HepG2 (cell line): ENCODE data around the gene RNU6-1. TPM values are rescaled to one million over a fixed set of nuclear protein-coding genes. Genes with fewer than 3 reads are reported as not detected.

Experiments used
- ATAC-seq: fragments of 200-7000 bp; cut with Tn5 transposase; 3 replicates; pipeline ENCODE4 v1.9.1; 2020; ENCODE audit warnings: mild to moderate bottlenecking, moderate library complexity
- BruUV-seq: library from RNA; stranded (reverse); fragments of 400-500 nt; replicated peaks from 2 replicates; lab custom pipeline; 2021; lab: Mats Ljungman, UMichigan
- CTCF ChIA-PET: fragments of 300-600 bp; formaldehyde crosslinking; extraction: SDS; loops from one replicate; lab custom pipeline; 2021; ENCODE audit warnings: low total read pairs, inconsistent platforms, low intra/inter-chr PET ratio; lab: Yijun Ruan, JAX
- POLR2A ChIA-PET: fragments of 350-600 bp; sonication (Branson Sonifier 250); formaldehyde crosslinking; loops from one replicate; lab custom pipeline; 2020; ENCODE audit warnings: antibody characterized with exemption, inconsistent platforms; lab: Yijun Ruan, JAX
- DNase-seq: peaks from one replicate; pipeline ENCODE4 v3.0.0-alpha.2; 2015; ENCODE audit warnings: low spot score
- FAIRE-seq: peaks from 3 replicates; lab custom pipeline; 2011; peaks lifted over from hg19 to GRCh38; lab: Jason Lieb, UNC
- H2AFZ ChIP-seq: one replicate; pipeline ENCODE4 v1.6.1; 2011; ENCODE audit warnings: low read length, inconsistent platforms
- H3K27ac ChIP-seq: fragments of 300-600 bp; 3 replicates; pipeline ENCODE4 v1.8.0; 2011; ENCODE audit warnings: mixed run types, mild to moderate bottlenecking, mixed read lengths, low read length, inconsistent platforms; ENCODE audit not compliant: insufficient read depth; ENCODE audit errors: extremely low read length
- H3K27me3 ChIP-seq, 2 experiments: fragments of 200-600 bp in 1 of 2; 2 replicates in 1 of 2; 3 replicates in 1 of 2; pipeline versions ENCODE4 v1.6.0 to v1.8.0; 2011; ENCODE audit warnings: low read length in 2 of 2, mild to moderate bottlenecking in 2 of 2, moderate library complexity in 2 of 2, inconsistent platforms in 1 of 2; ENCODE audit not compliant: insufficient read depth in 2 of 2, control insufficient read depth in 1 of 2
- H3K36me3 ChIP-seq, 2 experiments: fragments of 200-600 bp in 1 of 2; replicated peaks in 1 of 2; 2 replicates in 1 of 2; 3 replicates in 1 of 2; pipeline versions ENCODE4 v1.5.1 to v1.8.0; 2011; ENCODE audit warnings: low read length in 2 of 2, inconsistent platforms in 1 of 2; ENCODE audit not compliant: insufficient read depth in 2 of 2, control insufficient read depth in 1 of 2
- H3K4me1 ChIP-seq: 2 replicates; pipeline ENCODE4 v1.5.1; 2012; ENCODE audit warnings: low read length, inconsistent platforms; ENCODE audit not compliant: insufficient read depth
- H3K4me2 ChIP-seq: 2 replicates; pipeline ENCODE4 v1.6.0; 2011; ENCODE audit warnings: low read depth, low read length, inconsistent platforms
- H3K4me3 ChIP-seq, 3 experiments: fragments of 200-600 bp in 1 of 3; sonication (generic), shearing (Covaris generic) in 1 of 3; replicated peaks in 1 of 3; 2 replicates each; pipeline ENCODE4 v1.5.1; 2011 to 2016; ENCODE audit warnings: low read length in 3 of 3, inconsistent platforms in 2 of 3, low read depth in 2 of 3, mild to moderate bottlenecking in 2 of 3, control low read depth in 1 of 3, mixed read lengths in 1 of 3; ENCODE audit not compliant: insufficient read depth in 1 of 3
- H3K79me2 ChIP-seq: one replicate; pipeline ENCODE4 v1.6.1; 2011; ENCODE audit warnings: low read length, inconsistent platforms; ENCODE audit not compliant: insufficient read depth
- H3K9ac ChIP-seq: 2 replicates; pipeline ENCODE4 v1.6.0; 2011; ENCODE audit warnings: mild to moderate bottlenecking, low read depth, low read length, inconsistent platforms; ENCODE audit not compliant: insufficient read depth
- H3K9me3 ChIP-seq: 2 replicates; pipeline ENCODE4 v1.5.1; 2012; ENCODE audit warnings: mild to moderate bottlenecking, low read length
- H4K20me1 ChIP-seq: 2 replicates; pipeline ENCODE4 v1.6.0; 2011; ENCODE audit warnings: inconsistent platforms, mild to moderate bottlenecking, low read length, moderate library complexity; ENCODE audit not compliant: insufficient read depth
- WGBS: methylation state at CpG from one replicate; pipeline ENCODE4 v1.1.6; 2017; ENCODE audit warnings: low lambda C conversion rate; 5-methylcytosine and 5-hydroxymethylcytosine counted together
- in situ Hi-C: cut with HindIII; loops from 2 replicates; pipeline ENCODE4 v1.10.0; 2017; ENCODE audit warnings: low pct_unique_long_range_greater_than_20kb; ENCODE audit not compliant: extremely low pct_ligation_motif_present
- intact Hi-C: fragments of 100-400 bp; cut with micrococcal nuclease; formaldehyde crosslinking; loops from one replicate; pipeline ENCODE4 v1.10.0; 2022; ENCODE audit not compliant: unreplicated experiment
- polyA plus RNA-seq, 8 experiments: library from polyadenylated mRNA; depleted of rRNA in 3 of 8; stranded (reverse) in 7 of 8; unstranded in 1 of 8; fragments of >200 nt; fragmentation: Illumina TruSeq in 4 of 8; extraction: Trizol in 4 of 8; gene quantifications; 2 replicates each; pipeline versions ENCODE4 v1.2.1 to v1.2.3, GENCODE V29; 2011 to 2016; ENCODE audit warnings: low read depth in 4 of 8, missing spikeins in 1 of 8, mixed read lengths in 1 of 8; ENCODE audit not compliant: insufficient read depth in 1 of 8
- total RNA-seq, 5 experiments: library from RNA; depleted of rRNA; stranded (reverse); fragments of >200 nt; fragmentation: Illumina TruSeq; extraction: Trizol; gene quantifications; 2 replicates each; pipeline ENCODE4 v1.2.3, GENCODE V29; 2016; ENCODE audit warnings: low read depth in 1 of 5
- TF ChIP-seq, protein P1 (sequence below): sonication (generic); formaldehyde crosslinking; IDR thresholded peaks from 2 replicates; pipeline ENCODE4 v1.4.0; 2020; ENCODE audit warnings: missing genetic modification reagents; ENCODE audit errors: not compliant biosample characterization
- TF ChIP-seq, protein P2 (sequence below): sonication (generic); formaldehyde crosslinking; IDR thresholded peaks from 2 replicates; pipeline ENCODE4 v1.4.0; 2020; ENCODE audit warnings: missing genetic modification reagents, borderline replicate concordance
- TF ChIP-seq, protein P3 (sequence below): sonication (generic); formaldehyde crosslinking; IDR thresholded peaks from 2 replicates; pipeline ENCODE4 v1.5.1; 2020; ENCODE audit warnings: mild to moderate bottlenecking, missing genetic modification reagents, moderate library complexity

Gene RNU6-1
- total and polyA plus RNA-seq, 2 of the 13 experiments (the other 11 are each of a cell fraction or from before 2014, with no cell fraction given) = under 0.01 TPM; not detected in 1

DNA sequence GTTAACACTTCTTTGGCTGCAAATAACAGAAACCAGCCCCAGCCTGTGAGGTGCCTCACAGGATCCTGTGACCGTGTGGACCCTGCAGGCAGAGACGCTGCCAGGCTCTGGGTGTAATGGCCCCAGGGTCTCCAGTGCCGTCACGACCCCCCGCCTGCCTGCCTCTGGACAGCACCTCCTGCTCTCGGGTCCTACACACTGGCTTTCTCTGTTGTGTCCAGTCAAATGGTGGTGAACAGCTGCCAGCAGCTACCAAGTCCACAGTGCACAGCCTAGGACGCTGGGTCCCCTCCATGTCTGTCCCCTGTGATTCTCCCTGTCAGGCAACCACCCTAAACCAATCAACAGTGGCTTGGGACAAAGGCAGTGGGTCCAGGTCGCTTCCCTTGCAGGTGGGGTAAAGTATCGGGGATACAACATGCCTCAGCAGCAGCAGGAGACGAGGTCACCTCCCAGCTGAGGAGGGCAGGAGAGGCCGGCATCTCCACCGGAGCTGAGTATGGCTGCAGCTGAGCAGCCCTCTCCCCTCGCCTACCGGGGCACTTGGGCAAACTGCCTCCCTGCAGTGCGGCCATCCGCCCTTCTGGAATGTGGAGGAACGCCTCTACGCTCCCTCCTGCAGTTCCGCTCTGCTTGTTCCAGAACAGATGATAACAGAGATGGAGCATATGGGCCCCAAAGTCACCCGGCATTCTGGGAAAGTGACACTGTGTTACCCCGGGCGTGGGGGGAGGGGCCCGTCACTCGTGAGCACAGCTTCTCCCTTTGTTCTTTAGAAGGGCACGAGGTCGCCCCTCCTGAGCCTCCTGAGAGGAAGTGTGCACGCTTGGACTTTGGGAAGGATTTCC is 35.6 kb downstream of the RNU6-1 start:
- H2AFZ ChIP-seq = no peak overlapping the region
- BruUV-seq = no TSS peak
- FAIRE-seq = no peak
- no peaks in the 10 kb centered on the region for H4K20me1 ChIP-seq
- TF ChIP-seq, protein P1, sequence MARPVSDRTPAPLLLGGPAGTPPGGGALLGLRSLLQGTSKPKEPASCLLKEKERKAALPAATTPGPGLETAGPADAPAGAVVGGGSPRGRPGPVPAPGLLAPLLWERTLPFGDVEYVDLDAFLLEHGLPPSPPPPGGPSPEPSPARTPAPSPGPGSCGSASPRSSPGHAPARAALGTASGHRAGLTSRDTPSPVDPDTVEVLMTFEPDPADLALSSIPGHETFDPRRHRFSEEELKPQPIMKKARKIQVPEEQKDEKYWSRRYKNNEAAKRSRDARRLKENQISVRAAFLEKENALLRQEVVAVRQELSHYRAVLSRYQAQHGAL (CRISPR knock-in tag) = no peak
- TF ChIP-seq, protein P2, sequence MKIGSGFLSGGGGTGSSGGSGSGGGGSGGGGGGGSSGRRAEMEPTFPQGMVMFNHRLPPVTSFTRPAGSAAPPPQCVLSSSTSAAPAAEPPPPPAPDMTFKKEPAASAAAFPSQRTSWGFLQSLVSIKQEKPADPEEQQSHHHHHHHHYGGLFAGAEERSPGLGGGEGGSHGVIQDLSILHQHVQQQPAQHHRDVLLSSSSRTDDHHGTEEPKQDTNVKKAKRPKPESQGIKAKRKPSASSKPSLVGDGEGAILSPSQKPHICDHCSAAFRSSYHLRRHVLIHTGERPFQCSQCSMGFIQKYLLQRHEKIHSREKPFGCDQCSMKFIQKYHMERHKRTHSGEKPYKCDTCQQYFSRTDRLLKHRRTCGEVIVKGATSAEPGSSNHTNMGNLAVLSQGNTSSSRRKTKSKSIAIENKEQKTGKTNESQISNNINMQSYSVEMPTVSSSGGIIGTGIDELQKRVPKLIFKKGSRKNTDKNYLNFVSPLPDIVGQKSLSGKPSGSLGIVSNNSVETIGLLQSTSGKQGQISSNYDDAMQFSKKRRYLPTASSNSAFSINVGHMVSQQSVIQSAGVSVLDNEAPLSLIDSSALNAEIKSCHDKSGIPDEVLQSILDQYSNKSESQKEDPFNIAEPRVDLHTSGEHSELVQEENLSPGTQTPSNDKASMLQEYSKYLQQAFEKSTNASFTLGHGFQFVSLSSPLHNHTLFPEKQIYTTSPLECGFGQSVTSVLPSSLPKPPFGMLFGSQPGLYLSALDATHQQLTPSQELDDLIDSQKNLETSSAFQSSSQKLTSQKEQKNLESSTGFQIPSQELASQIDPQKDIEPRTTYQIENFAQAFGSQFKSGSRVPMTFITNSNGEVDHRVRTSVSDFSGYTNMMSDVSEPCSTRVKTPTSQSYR = peak; percentile 67; the same call in 1 of the 2 replicates
- TF ChIP-seq, protein P3, sequence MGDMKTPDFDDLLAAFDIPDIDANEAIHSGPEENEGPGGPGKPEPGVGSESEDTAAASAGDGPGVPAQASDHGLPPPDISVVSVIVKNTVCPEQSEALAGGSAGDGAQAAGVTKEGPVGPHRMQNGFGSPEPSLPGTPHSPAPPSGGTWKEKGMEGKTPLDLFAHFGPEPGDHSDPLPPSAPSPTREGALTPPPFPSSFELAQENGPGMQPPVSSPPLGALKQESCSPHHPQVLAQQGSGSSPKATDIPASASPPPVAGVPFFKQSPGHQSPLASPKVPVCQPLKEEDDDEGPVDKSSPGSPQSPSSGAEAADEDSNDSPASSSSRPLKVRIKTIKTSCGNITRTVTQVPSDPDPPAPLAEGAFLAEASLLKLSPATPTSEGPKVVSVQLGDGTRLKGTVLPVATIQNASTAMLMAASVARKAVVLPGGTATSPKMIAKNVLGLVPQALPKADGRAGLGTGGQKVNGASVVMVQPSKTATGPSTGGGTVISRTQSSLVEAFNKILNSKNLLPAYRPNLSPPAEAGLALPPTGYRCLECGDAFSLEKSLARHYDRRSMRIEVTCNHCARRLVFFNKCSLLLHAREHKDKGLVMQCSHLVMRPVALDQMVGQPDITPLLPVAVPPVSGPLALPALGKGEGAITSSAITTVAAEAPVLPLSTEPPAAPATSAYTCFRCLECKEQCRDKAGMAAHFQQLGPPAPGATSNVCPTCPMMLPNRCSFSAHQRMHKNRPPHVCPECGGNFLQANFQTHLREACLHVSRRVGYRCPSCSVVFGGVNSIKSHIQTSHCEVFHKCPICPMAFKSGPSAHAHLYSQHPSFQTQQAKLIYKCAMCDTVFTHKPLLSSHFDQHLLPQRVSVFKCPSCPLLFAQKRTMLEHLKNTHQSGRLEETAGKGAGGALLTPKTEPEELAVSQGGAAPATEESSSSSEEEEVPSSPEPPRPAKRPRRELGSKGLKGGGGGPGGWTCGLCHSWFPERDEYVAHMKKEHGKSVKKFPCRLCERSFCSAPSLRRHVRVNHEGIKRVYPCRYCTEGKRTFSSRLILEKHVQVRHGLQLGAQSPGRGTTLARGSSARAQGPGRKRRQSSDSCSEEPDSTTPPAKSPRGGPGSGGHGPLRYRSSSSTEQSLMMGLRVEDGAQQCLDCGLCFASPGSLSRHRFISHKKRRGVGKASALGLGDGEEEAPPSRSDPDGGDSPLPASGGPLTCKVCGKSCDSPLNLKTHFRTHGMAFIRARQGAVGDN (CRISPR knock-in tag) = peak; percentile 10; the same call in 1 of the 2 replicates
- TF ChIP-seq, all 625 proteins: peak for 2
- DNase-seq (peak; percentile 7), ATAC-seq (no peak)
- no peak overlapping the region for H3K4me2 ChIP-seq
- no peaks in the 10 kb centered on the region for H3K36me3 ChIP-seq
- H3K4me3 ChIP-seq = no peak overlapping the region
- no peaks in the 10 kb centered on the region for H3K9me3 ChIP-seq
- no peaks in the 10 kb centered on the region for H3K79me2 ChIP-seq
- no peak overlapping the region for H3K9ac ChIP-seq
- WGBS = 73% methylated on average over 14 of the region's 27 CpGs
- intact Hi-C loops (no loop called here), in situ Hi-C loops (no loop called here)
- H3K27ac ChIP-seq = no peak overlapping the region
- H3K27me3 ChIP-seq = no peaks in the 10 kb centered on the region
- H3K4me1 ChIP-seq = peaks cover 9% of the 10 kb centered on the region
- CTCF ChIA-PET = no interaction called here
- POLR2A ChIA-PET = no interaction called here
